ENCODE measurements around the gene SLC15A4. TPM values are rescaled to one million over a fixed set of nuclear protein-coding genes. Genes with fewer than 3 reads are reported as not detected.
A peak's percentile ranks its signal among the peaks of the same experiment; 100 is the strongest.

SLC15A4 gene
- total and polyA plus RNA-seq, 8 donors: 0.89 to 37.8 (median 4.2) TPM

- Histone ChIP-seq H3K27ac (peak overlapping the region in 2 of 5 donors; percentile 39 to 67), H3K36me3 (no peaks in the 10 kb centered on the region), H3K4me3 (no peak overlapping the region), H3K9me3 (peaks cover 0 to 9% (median 6%) of the 10 kb centered on the region in 4 donors), H3K27me3 (no peaks in the 10 kb centered on the region), H3K4me1 (no peaks in the 10 kb centered on the region)
- intact Hi-C loops (cut with DNase I; ENCODE audit: low total_unique reads): no loop called here
- TF ChIP-seq POLR2A (IDR thresholded peaks at IDR 0.05) (no peak), POLR2AphosphoS5 (IDR thresholded peaks at IDR 0.05) (no peak), EP300 (IDR thresholded peaks at IDR 0.05) (no peak), CTCF (IDR thresholded peaks at IDR 0.05) (no peak)
- 52 to 63% (median 56%) methylated on average over 7 of the region's 7 CpGs for WGBS, 5 donors
- no peak for DNase-seq
Observed at GRCh38 chr12:128830505-128830893, 6.7 kb upstream of the SLC15A4 start.

GRCh38 chr12:128829861-128830504 is 6.2 kb upstream of the SLC15A4 start:
- Histone ChIP-seq H3K36me3 (no peaks in the 10 kb centered on the region), H3K9me3 (peaks cover 0 to 9% (median 6%) of the 10 kb centered on the region in 4 donors), H3K27ac (peak overlapping the region in 2 of 5 donors; percentile 39 to 67), H3K4me1 (peaks cover 0 to 1% (median under 1%) of the 10 kb centered on the region in 4 donors), H3K27me3 (no peaks in the 10 kb centered on the region), H3K4me3 (no peak overlapping the region)
- peak; percentile 25 to 42 for DNase-seq
- 65 to 71% (median 70%) methylated on average over 7 to 8 of the region's 8 CpGs for WGBS, 5 donors
- intact Hi-C loops (cut with DNase I; ENCODE audit: low total_unique reads): no loop called here
- TF ChIP-seq CTCF (IDR thresholded peaks at IDR 0.05): no peak
- TF ChIP-seq POLR2AphosphoS5 (IDR thresholded peaks at IDR 0.05): no peak
- no peak for TF ChIP-seq POLR2A (IDR thresholded peaks at IDR 0.05)
- no peak for TF ChIP-seq EP300 (IDR thresholded peaks at IDR 0.05)

- H3K4me3 ChIP-seq: no peak overlapping the region
- DNase-seq: peak in 1 of 2 donors; percentile 11
- H3K27ac ChIP-seq: no peak overlapping the region
- peaks cover 0 to 9% (median 6%) of the 10 kb centered on the region in 4 donors for H3K9me3 ChIP-seq
- no peaks in the 10 kb centered on the region for H3K27me3 ChIP-seq
- TF ChIP-seq POLR2AphosphoS5 (IDR thresholded peaks at IDR 0.05) (no peak), EP300 (IDR thresholded peaks at IDR 0.05) (no peak)
- H3K36me3 ChIP-seq: no peaks in the 10 kb centered on the region
- peaks cover 7 to 16% (median 14%) of the 10 kb centered on the region in 4 donors for H3K4me1 ChIP-seq
- intact Hi-C loops (cut with DNase I; ENCODE audit: low total_unique reads): no loop called here
- 89 to 100% (median 97%) methylated on average over 2 of the region's 2 CpGs for WGBS, 5 donors
Observed at GRCh38 chr12:128827724-128828123, 4.0 kb upstream of the SLC15A4 start.

GRCh38 chr12:128825835-128826234 is 2.1 kb upstream of the SLC15A4 start:
- intact Hi-C loops (cut with DNase I; ENCODE audit: low total_unique reads): no loop called here
- WGBS, 5 donors: 72 to 86% (median 83%) methylated on average over 4 of the region's 4 CpGs

More at GRCh38 chr12:128825835-128826234, 2.1 kb upstream of the SLC15A4 start:
- Histone ChIP-seq H3K27me3 (no peaks in the 10 kb centered on the region), H3K4me3 (no peak overlapping the region), H3K9me3 (peaks cover 0 to 9% (median 6%) of the 10 kb centered on the region in 4 donors), H3K27ac (no peak overlapping the region), H3K4me1 (peaks cover 23 to 35% (median 33%) of the 10 kb centered on the region in 4 donors), H3K36me3 (peaks cover 0 to 6% (median 3%) of the 10 kb centered on the region in 4 donors)
- TF ChIP-seq CTCF (IDR thresholded peaks at IDR 0.05): no peak
- TF ChIP-seq POLR2A (IDR thresholded peaks at IDR 0.05): no peak
- no peak for TF ChIP-seq POLR2AphosphoS5 (IDR thresholded peaks at IDR 0.05)
- no peak for TF ChIP-seq EP300 (IDR thresholded peaks at IDR 0.05)
- DNase-seq: peak in 1 of 2 donors; percentile 7

All from stomach (tissue), 9 donors.